Activated naive CD8-positive, alpha-beta T cell treated with anti-CD3 and anti-CD28 coated beads, Interleukin-2, amount 50 U/mL, for 24 hours (primary cell): ENCODE data around the gene CDH4.

Experiments used
- ATAC-seq: fragments of 150-1000 bp; cut with Tn5 transposase; one replicate; pipeline ENCODE4 v1.10.0; 2021
- DNase-seq: peaks from one replicate; pipeline ENCODE4 v3.0.0; 2021
- H3K27ac Mint-ChIP-seq: one replicate; pipeline ENCODE4 v1.8.0; 2021; ENCODE audit warnings: mild to moderate bottlenecking, mixed read lengths
- H3K27me3 Mint-ChIP-seq: one replicate; pipeline ENCODE4 v1.8.0; 2021; ENCODE audit warnings: mixed read lengths
- H3K36me3 Mint-ChIP-seq: one replicate; pipeline ENCODE4 v1.8.0; 2021; ENCODE audit warnings: low read depth, mixed read lengths
- H3K4me1 Mint-ChIP-seq: one replicate; pipeline ENCODE4 v1.8.0; 2021; ENCODE audit warnings: mixed read lengths
- H3K4me3 Mint-ChIP-seq: one replicate; pipeline ENCODE4 v1.8.0; 2021; ENCODE audit warnings: mild to moderate bottlenecking, moderate library complexity, mixed read lengths
- H3K9me3 Mint-ChIP-seq: one replicate; pipeline ENCODE4 v1.8.0; 2021; ENCODE audit warnings: mixed read lengths

The CDH4 gene

DNA sequence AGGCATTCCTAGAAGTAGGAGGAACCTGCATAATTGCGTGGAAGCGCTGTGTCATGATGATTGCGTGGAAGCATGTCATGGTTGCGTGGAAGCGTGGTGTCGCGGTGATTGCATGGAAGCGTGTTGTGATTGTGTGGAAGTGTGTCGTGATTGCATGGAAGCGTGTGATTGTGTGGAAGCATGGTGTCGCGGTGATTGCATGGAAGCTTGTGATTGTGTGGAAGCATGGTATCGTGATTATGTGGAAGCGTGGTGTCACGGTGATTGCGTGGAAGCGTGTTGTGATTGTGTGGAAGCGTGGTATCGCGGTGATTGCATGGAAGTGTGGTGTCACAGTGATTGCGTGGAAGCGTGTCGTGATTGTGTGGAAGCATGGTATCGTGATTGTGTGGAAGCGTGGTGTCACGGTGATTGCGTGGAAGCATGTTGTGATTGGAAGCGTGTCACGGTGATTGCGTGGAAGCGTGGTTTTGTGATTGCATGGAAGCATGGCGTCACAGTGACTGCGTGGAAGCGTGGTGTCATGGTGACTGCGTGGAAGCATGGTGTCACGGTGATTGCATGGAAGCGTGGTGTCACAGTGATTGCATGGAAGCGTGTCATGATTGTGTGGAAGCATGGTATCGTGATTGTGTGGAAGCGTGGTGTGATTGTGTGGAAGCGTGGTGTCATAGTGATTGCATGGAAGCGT, 667.8 kb downstream of the CDH4 start:
- Mint-ChIP-seq H3K27me3 (no peaks in the 10 kb centered on the region), H3K27ac (no peak overlapping the region), H3K36me3 (no peaks in the 10 kb centered on the region), H3K4me3 (no peak overlapping the region), H3K4me1 (no peaks in the 10 kb centered on the region), H3K9me3 (no peaks in the 10 kb centered on the region)
- no peak for ATAC-seq
- no peak for DNase-seq

DNA sequence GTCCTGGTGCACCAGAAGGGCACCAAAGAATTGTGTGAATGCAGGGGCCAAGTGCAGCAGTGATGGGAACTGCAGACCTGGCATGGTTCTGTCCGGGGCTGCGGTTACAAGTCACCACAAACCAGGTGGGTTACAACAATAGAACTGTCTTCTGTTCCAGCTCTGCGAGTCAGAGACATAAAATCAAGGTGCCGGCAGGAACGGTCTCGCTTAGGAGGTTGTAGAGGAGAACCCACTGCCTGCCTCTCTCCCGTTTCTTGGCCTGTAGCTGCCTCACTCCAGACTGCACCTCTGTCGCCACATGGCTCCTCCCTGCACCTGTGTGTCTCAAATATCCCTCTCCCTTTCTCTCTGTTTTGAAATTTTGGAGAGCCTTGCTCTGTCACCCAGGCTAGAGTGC, 670.4 kb downstream of the CDH4 start:
- Mint-ChIP-seq H3K4me1 (no peaks in the 10 kb centered on the region), H3K9me3 (no peaks in the 10 kb centered on the region), H3K27me3 (no peaks in the 10 kb centered on the region), H3K4me3 (no peak overlapping the region), H3K36me3 (no peaks in the 10 kb centered on the region), H3K27ac (no peak overlapping the region)
- ATAC-seq (no peak), DNase-seq (no peak)

DNA sequence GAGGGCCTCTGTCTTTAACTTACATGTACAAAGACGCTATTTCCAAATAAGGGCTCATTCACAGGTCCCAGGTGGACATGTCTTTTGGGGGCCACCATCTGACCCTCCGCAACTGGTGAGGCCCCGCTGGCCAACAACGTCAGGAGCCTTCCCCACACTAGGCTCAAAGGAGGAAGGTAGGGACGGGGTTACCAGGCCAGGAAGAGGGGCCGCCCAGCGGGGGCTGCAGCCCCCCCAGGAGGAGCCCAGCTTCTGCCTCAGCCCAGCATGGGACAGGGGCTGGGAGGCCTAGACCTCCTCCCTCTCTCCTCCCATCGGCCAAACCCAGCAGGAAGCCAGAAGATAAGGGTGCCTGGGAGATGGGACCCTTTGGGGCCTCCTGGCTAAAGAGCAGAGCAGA, 670.9 kb downstream of the CDH4 start:
- no peak overlapping the region for H3K4me3 Mint-ChIP-seq
- DNase-seq, result no peak

DNA sequence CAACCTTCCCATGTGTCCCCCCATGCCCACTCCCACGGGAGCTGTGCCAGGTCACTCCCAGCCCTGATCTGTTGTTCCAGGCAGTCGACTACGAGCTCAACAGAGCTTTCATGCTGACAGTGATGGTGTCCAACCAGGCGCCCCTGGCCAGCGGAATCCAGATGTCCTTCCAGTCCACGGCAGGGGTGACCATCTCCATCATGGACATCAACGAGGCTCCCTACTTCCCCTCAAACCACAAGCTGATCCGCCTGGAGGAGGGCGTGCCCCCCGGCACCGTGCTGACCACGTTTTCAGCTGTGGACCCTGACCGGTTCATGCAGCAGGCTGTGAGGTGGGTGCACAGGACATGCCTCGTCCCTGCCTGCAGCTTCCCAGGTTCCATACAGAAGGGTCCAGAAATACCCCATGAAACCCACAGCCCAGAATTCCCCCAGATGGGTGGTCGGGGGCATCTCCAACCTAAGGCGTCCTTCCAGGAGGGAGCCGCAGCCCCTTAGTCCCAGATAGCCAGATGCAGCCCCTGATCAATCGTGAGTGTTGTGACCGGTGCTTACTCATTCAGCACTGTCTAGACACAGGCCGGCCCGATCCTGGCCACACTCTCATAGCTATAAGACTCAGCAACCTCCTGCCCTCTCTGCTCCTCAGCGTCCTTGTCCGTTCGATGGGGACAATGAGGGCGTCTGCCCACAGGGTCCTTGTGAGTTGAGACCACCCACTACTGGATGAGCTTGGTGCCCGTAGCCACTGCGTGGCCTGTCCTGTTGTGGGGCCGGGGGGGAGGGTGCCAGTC, 671.5 kb downstream of the CDH4 start:
- no peak overlapping the region for H3K27ac Mint-ChIP-seq
- no peaks in the 10 kb centered on the region for H3K27me3 Mint-ChIP-seq
- H3K36me3 Mint-ChIP-seq, result no peaks in the 10 kb centered on the region
- ATAC-seq (no peak), DNase-seq (no peak)
- H3K4me3 Mint-ChIP-seq, result no peak overlapping the region
- no peaks in the 10 kb centered on the region for H3K4me1 Mint-ChIP-seq
- H3K9me3 Mint-ChIP-seq, result no peaks in the 10 kb centered on the region

More for the DNA sequence above, 670.9 kb downstream of the CDH4 start:
- H3K36me3 Mint-ChIP-seq, result no peaks in the 10 kb centered on the region
- no peaks in the 10 kb centered on the region for H3K27me3 Mint-ChIP-seq
- no peaks in the 10 kb centered on the region for H3K9me3 Mint-ChIP-seq
- no peak for ATAC-seq
- no peak overlapping the region for H3K27ac Mint-ChIP-seq
- no peaks in the 10 kb centered on the region for H3K4me1 Mint-ChIP-seq

DNA sequence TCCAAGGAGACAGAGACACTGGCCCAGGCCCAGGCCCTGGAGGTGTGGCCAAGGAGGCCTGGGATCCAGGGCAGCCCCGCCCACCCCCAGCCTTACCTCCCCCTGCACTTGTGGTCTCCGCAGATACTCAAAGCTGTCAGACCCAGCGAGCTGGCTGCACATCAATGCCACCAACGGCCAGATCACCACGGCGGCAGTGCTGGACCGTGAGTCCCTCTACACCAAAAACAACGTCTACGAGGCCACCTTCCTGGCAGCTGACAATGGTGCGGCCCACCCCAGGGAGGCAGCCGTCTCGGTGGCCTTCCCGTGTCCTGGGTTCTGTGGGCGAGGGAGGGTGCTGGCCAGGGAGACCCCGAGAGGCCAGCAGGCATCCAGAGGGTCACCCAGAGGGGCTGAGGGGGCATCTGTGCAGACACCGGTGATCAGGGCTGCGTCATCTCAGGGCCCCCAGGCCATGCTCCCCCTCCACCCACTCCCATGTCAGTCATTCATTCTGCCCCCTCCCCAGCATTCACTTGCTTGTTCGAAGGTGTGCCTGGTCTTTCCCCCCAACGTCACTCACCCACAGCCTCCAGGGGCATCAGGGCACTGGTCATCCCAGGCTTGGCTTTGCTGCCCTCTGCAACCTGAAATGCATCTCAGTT, 672.3 kb downstream of the CDH4 start:
- H3K9me3 Mint-ChIP-seq, result no peaks in the 10 kb centered on the region
- ATAC-seq (no peak), DNase-seq (no peak)
- no peaks in the 10 kb centered on the region for H3K4me1 Mint-ChIP-seq
- H3K4me3 Mint-ChIP-seq, result no peak overlapping the region
- no peak overlapping the region for H3K27ac Mint-ChIP-seq
- H3K36me3 Mint-ChIP-seq, result no peaks in the 10 kb centered on the region
- no peaks in the 10 kb centered on the region for H3K27me3 Mint-ChIP-seq

DNA sequence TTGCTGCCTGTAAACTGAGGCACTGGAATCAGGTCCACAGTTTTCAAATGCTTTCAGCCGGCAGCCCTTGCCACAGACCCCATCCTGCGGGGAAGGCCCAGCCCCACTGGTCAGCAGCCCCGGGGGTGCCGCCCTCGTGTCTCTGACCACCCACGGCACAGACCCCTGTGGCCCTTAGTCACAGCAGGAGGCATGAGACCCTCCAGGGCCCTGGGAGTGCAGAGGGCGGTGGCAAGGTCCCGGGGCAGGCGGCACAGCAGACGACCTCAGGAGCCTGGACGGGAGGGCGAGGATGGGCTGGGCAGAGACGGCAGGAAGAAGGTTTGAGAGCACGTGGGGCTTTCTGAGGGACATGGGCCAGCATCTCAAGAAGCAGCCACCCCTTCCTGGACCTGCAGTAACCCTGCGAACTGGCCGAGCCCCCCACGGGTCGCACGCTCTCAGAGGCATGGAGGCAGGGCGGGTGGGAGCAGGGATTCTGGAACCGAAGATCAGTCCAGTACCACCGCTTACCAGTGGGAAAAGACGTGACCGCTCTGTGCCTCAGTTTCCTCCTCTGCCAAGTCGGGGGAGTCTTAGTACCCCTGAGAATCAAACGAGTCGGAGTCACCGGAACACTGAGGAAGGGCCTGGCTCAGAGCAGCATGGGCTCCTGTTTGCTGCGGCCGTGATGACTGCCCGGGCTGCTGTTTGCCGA, 672.9 kb downstream of the CDH4 start:
- Mint-ChIP-seq H3K27me3 (no peaks in the 10 kb centered on the region), H3K4me1 (no peaks in the 10 kb centered on the region), H3K4me3 (no peak overlapping the region), H3K9me3 (no peaks in the 10 kb centered on the region), H3K36me3 (no peaks in the 10 kb centered on the region), H3K27ac (no peak overlapping the region)
- no peak for ATAC-seq
- no peak for DNase-seq

DNA sequence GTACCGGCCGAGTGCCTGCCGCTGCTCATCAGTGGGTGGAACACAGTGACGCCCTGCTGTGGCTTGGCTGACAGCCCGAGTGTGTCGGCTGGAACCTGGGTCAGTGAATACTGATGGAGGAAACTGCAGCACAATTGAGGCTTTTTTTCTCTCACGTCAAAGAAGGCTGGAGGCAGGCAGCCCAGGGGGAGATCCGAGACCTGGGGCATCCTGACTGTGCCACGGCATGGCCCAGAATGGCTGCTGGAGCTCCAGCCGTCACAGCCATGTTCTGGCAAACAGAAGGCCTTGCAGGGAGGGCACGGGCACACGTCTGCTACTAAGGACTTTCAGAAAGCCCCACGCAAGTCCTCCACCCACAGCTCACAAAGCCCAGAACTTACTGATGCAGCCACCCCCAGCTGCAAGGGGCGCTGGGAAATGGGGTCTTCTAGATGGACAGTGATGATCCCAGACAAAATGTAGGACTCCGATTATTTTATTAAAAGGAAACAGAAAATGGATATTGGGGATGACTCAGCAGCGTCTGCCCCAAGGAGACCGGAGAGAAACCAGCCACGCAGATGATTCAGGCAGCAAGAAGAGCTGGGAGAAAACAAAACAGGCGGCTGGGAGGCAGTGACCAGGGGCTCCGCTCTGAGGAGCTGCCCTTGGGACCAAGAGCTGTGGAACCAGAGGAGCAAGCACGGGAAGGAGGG, 673.6 kb downstream of the CDH4 start:
- no peaks in the 10 kb centered on the region for H3K9me3 Mint-ChIP-seq
- H3K36me3 Mint-ChIP-seq, result no peaks in the 10 kb centered on the region
- H3K4me3 Mint-ChIP-seq, result no peak overlapping the region
- no peak overlapping the region for H3K27ac Mint-ChIP-seq
- H3K27me3 Mint-ChIP-seq, result no peaks in the 10 kb centered on the region
- H3K4me1 Mint-ChIP-seq, result no peaks in the 10 kb centered on the region
- DNase-seq (no peak), ATAC-seq (no peak)

DNA sequence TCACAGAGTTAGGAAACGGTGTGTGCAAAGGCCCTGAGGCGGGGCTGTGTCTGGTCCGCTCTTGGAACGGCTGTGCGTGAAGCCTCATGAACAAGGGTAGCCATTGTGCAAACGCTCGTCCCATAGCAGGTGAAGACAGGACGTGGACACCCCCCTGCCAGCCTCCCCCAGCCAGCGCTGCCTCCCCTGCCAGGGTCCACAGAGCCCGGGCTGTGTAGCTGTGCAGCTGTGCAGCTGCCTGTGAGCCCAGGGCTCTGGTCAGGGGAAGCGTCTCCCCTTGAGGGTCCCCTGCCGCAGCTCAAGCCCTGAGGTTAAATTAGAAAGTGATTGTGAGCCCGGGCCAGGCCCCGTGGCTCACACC, 674.2 kb downstream of the CDH4 start:
- H3K36me3 Mint-ChIP-seq, result no peaks in the 10 kb centered on the region
- DNase-seq, result no peak
- H3K4me3 Mint-ChIP-seq, result no peak overlapping the region
- H3K27ac Mint-ChIP-seq, result no peak overlapping the region
- H3K27me3 Mint-ChIP-seq, result no peaks in the 10 kb centered on the region
- H3K4me1 Mint-ChIP-seq, result no peaks in the 10 kb centered on the region
- ATAC-seq, result no peak
- no peaks in the 10 kb centered on the region for H3K9me3 Mint-ChIP-seq

DNA sequence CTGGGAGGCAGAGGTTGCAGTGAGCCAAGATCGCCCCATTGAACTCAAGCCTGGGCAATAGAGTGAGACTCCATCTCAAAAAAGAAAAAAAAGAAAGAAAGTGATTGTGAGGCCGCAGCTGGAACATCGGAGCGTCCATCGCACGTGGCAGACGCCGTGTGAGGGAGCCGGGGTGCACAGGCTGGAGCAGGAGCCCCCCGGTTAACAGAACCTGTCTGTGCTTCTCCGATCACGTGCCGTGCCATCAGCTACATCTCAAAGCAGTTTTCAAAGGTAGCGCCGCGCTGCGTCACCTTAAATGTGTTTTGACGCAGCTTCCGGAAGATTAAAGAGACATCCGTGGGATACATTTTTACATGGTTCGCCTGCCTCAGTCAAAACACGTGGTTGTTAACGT, 674.7 kb downstream of the CDH4 start:
- Mint-ChIP-seq H3K4me3 (no peak overlapping the region), H3K4me1 (no peaks in the 10 kb centered on the region), H3K27me3 (no peaks in the 10 kb centered on the region), H3K36me3 (no peaks in the 10 kb centered on the region), H3K9me3 (no peaks in the 10 kb centered on the region), H3K27ac (no peak overlapping the region)
- no peak for ATAC-seq
- no peak for DNase-seq

DNA sequence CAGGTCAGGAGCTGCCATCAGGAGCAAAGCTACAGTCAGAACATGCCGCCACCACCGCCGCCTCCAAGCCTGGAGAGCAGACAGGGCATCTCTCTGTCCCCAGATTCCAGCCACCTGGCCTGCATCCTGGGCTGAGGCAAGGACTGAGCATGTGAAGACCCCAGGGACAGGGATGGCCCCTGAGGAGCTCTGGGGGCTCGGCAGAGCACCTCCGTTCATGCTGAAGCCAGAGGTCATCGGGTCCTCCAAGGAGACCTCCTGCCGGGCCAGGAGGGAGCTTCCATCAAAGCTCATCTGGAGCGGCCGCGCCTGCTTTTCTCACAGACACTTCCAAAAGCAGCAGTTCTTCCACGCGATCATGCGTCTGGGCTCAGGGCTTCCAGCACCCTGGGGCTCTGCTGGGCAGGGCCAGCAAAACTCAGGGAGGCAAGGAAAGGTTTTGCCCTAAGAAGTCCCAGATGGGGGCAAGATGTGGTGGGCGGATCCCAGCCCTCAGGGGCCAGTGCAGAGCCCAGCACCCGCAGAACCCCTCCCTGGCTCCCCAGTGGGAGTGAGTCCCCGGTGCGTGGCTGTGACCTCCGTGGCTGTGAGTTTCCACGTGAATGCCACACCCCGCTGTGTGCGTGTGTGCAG, 675.2 kb downstream of the CDH4 start:
- ATAC-seq, result no peak
- H3K4me1 Mint-ChIP-seq, result no peaks in the 10 kb centered on the region
- H3K4me3 Mint-ChIP-seq, result no peak overlapping the region
- no peak for DNase-seq
- H3K27me3 Mint-ChIP-seq, result no peaks in the 10 kb centered on the region
- H3K36me3 Mint-ChIP-seq, result no peaks in the 10 kb centered on the region
- no peak overlapping the region for H3K27ac Mint-ChIP-seq
- no peaks in the 10 kb centered on the region for H3K9me3 Mint-ChIP-seq

DNA sequence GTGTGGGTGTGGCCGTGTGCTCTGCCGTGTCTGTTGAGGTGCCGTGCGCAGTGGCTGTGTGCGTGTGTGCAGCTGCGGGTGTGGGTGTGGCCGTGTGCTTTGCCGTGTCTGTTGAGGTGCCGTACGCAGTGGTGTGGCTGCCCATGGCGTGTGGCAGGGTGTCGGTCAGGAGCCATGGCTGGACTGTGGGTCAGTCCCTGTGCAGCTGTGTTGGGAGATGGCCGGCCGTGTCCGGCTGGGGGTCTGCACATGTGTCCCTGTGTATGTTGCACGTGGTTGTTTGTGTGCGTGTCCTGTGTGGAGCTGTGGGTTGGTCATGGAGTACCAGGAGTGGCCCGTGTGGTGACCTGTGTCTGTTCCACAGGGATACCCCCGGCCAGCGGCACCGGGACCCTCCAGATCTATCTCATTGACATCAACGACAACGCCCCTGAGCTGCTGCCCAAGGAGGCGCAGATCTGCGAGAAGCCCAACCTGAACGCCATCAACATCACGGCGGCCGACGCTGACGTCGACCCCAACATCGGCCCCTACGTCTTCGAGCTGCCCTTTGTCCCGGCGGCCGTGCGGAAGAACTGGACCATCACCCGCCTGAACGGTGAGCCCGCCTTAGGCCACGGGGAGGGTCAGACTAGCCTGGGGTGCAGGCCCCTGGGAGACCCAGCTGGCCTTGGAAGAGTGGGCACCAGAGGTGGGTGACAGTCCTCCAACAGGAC, 675.9 kb downstream of the CDH4 start:
- Mint-ChIP-seq H3K9me3 (no peaks in the 10 kb centered on the region), H3K36me3 (no peaks in the 10 kb centered on the region), H3K27ac (no peak overlapping the region), H3K4me3 (no peak overlapping the region), H3K27me3 (no peaks in the 10 kb centered on the region), H3K4me1 (no peaks in the 10 kb centered on the region)
- DNase-seq (no peak), ATAC-seq (no peak)

DNA sequence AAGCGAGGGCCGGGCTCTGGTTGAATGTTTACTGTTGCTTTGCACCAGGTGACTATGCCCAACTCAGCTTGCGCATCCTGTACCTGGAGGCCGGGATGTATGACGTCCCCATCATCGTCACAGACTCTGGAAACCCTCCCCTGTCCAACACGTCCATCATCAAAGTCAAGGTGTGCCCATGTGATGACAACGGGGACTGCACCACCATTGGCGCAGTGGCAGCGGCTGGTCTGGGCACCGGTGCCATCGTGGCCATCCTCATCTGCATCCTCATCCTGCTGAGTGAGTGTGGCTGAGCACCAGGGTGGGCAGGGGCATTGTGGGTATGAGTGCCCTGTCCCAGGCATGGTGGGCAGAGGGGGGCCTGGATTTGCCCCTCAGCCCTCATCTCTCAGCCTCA, 677.5 kb downstream of the CDH4 start:
- no peaks in the 10 kb centered on the region for H3K27me3 Mint-ChIP-seq
- DNase-seq, result no peak
- H3K27ac Mint-ChIP-seq, result no peak overlapping the region
- H3K9me3 Mint-ChIP-seq, result no peaks in the 10 kb centered on the region
- ATAC-seq, result no peak
- no peaks in the 10 kb centered on the region for H3K4me1 Mint-ChIP-seq
- no peaks in the 10 kb centered on the region for H3K36me3 Mint-ChIP-seq
- H3K4me3 Mint-ChIP-seq, result no peak overlapping the region

DNA sequence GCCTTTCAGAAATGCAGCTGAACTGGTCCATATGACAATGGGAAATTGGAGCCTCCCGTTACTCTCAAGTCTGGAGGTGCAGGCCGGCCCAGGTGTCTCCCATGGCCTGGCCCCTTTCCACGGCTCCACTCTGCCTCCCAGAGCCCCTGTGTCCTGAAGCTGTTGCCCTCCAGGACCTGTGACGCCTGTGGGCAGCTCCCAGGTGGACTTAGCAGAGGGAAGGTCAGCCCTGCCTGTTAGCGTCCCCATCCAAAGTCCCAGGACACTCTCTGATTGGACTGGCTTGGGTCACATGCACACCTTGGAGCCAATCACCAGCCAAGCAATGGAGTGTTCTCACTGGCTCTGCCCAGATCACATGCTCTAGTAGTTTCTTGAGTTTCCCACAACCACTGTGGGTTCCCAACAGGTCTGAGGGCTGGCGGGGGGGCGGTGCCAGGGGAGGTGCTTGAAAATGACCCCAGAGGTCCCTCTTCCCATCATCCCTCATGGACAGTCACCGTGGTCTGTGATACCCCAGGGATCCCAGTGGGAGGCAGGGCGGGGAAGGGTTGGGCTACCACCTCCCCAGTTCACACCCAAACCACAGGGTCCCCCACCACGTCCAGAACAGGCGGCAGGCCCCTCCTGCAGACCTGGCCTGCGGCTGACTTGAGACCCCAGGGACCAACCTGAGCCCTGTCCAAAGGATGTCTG, 678.1 kb downstream of the CDH4 start:
- ATAC-seq, result no peak
- Mint-ChIP-seq H3K27me3 (no peaks in the 10 kb centered on the region), H3K36me3 (no peaks in the 10 kb centered on the region), H3K4me3 (no peak overlapping the region), H3K27ac (no peak overlapping the region), H3K9me3 (no peaks in the 10 kb centered on the region), H3K4me1 (no peaks in the 10 kb centered on the region)
- DNase-seq, result no peak
